HepG2 (cell line): Measurements from ENCODE around the gene LDB2. TPM values are rescaled to one million over a fixed set of nuclear protein-coding genes. Genes with fewer than 3 reads are reported as not detected.

ENCODE experiments used
- ARID3A ChIP-seq: IDR thresholded peaks from 2 replicates; pipeline ENCODE4 v1.6.1; 2012; ENCODE audit warnings: low read depth, low read length, improper control_type of control experiment
- ARNT2 ChIP-seq: sonication (generic); formaldehyde crosslinking; IDR thresholded peaks from 2 replicates; pipeline ENCODE4 v1.8.0; 2022; ENCODE audit warnings: mild to moderate bottlenecking, low read depth, missing genetic modification reagents, moderate library complexity
- CENPX ChIP-seq: sonication (generic); formaldehyde crosslinking; IDR thresholded peaks from 2 replicates; pipeline ENCODE4 v1.9.0; 2021; ENCODE audit warnings: mild to moderate bottlenecking, missing genetic modification reagents, moderate library complexity
- PHF20 ChIP-seq: sonication (generic); formaldehyde crosslinking; IDR thresholded peaks from 2 replicates; pipeline ENCODE4 v1.5.0; 2020; ENCODE audit warnings: mild to moderate bottlenecking, missing genetic modification reagents
- POLR2A ChIP-seq, 2 experiments: IDR thresholded peaks; 2 replicates each; pipeline ENCODE4 v1.6.1; 2011; ENCODE audit warnings: low read depth in 2 of 2, low read length in 2 of 2, mild to moderate bottlenecking in 1 of 2, moderate library complexity in 1 of 2; ENCODE audit not compliant: insufficient read depth in 1 of 2
- SALL1 ChIP-seq: sonication (generic); formaldehyde crosslinking; IDR thresholded peaks from 2 replicates; pipeline ENCODE4 v1.8.0; 2022; ENCODE audit warnings: mild to moderate bottlenecking, missing genetic modification reagents
- SRSF9 ChIP-seq: fragments of 200-400 bp; formaldehyde crosslinking; IDR thresholded peaks from 2 replicates; pipeline ENCODE4 v1.6.1; 2018; ENCODE audit warnings: borderline replicate concordance, mild to moderate bottlenecking, low read depth, low read length; ENCODE audit not compliant: insufficient read depth, poor library complexity, severe bottlenecking
- ZFX ChIP-seq: sonication (generic); formaldehyde crosslinking; IDR thresholded peaks from 2 replicates; pipeline ENCODE4 v1.4.0; 2020; ENCODE audit warnings: mild to moderate bottlenecking, low read depth, missing genetic modification reagents, moderate library complexity
- ZGPAT ChIP-seq: IDR thresholded peaks from 2 replicates; pipeline ENCODE4 v1.6.1; 2016; ENCODE audit warnings: mild to moderate bottlenecking
- ZMAT5 ChIP-seq: sonication (generic); formaldehyde crosslinking; IDR thresholded peaks from 2 replicates; pipeline ENCODE4 v1.5.0; 2020; ENCODE audit warnings: mild to moderate bottlenecking, low read depth, missing genetic modification reagents, borderline replicate concordance
- ZNF121 ChIP-seq: sonication (generic); formaldehyde crosslinking; IDR thresholded peaks from 2 replicates; pipeline ENCODE4 v1.5.0; 2020; ENCODE audit warnings: mild to moderate bottlenecking, missing genetic modification reagents
- ZNF430 ChIP-seq: sonication (generic); formaldehyde crosslinking; IDR thresholded peaks from 2 replicates; pipeline ENCODE4 v1.9.0; 2021; ENCODE audit warnings: mild to moderate bottlenecking, missing genetic modification reagents
- ZNF496 ChIP-seq: sonication (generic); formaldehyde crosslinking; IDR thresholded peaks from 2 replicates; pipeline ENCODE4 v1.8.1; 2023; ENCODE audit warnings: mild to moderate bottlenecking, moderate library complexity, missing genetic modification reagents; ENCODE audit not compliant: insufficient replicate concordance
- polyA plus RNA-seq, 8 experiments: library from polyadenylated mRNA; depleted of rRNA in 3 of 8; stranded (reverse) in 7 of 8; unstranded in 1 of 8; fragments of >200 nt; fragmentation: Illumina TruSeq in 4 of 8; extraction: Trizol in 4 of 8; gene quantifications; 2 replicates each; pipeline versions ENCODE4 v1.2.1 to v1.2.3, GENCODE V29; 2011 to 2016; ENCODE audit warnings: low read depth in 4 of 8, missing spikeins in 1 of 8, mixed read lengths in 1 of 8; ENCODE audit not compliant: insufficient read depth in 1 of 8
- total RNA-seq, 5 experiments: library from RNA; depleted of rRNA; stranded (reverse); fragments of >200 nt; fragmentation: Illumina TruSeq; extraction: Trizol; gene quantifications; 2 replicates each; pipeline ENCODE4 v1.2.3, GENCODE V29; 2016; ENCODE audit warnings: low read depth in 1 of 5

The LDB2 gene
- total and polyA plus RNA-seq, 2 of the 13 experiments (the other 11 are each of a cell fraction or from before 2014, with no cell fraction given) = not detected

GRCh38 chr4:16824278-16824806 is 74.1 kb downstream of the LDB2 start (continued):
- TF ChIP-seq ARNT2 (CRISPR knock-in tag) (no peak), ZNF121 (CRISPR knock-in tag) (no peak), ZNF496 (CRISPR knock-in tag) (no peak), SALL1 (peak; percentile 64; the same call in 1 of the 2 replicates), POLR2A (IDR thresholded peaks at IDR 0.05; ENCODE audit: insufficient read depth in 1 of 2, low read depth in 2 of 2, low read length in 2 of 2) (no peak), ZFX (CRISPR knock-in tag) (no peak), ZMAT5 (no peak), CENPX (CRISPR knock-in tag) (no peak), ARID3A (peak; percentile 60; the same call in 1 of the 2 replicates), ZGPAT (CRISPR knock-in tag) (peak; percentile 63; the same call in 1 of the 2 replicates), ZNF430 (CRISPR knock-in tag) (0 out of 2 replicates have a peak, but pooled peaks have one; percentile 30), SRSF9 (no peak), PHF20 (CRISPR knock-in tag) (no peak)
- TF ChIP-seq, all 625 proteins: peak for 54
